HG03575 (cell line): ENCODE measurements around the gene BMPR1B.

ENCODE experiments used
- ATAC-seq: cut with Tn5 transposase; IDR thresholded peaks from one replicate; pipeline ENCODE4 v1.9.1; 2021; ENCODE audit not compliant: unreplicated experiment, insufficient number of reproducible peaks, low FRiP score; ENCODE audit errors: extremely low read depth

Gene BMPR1B

GRCh38 chr4:94758700-94759399, 1.1 kb downstream of the BMPR1B start:
- ATAC-seq, result no peak

DNA sequence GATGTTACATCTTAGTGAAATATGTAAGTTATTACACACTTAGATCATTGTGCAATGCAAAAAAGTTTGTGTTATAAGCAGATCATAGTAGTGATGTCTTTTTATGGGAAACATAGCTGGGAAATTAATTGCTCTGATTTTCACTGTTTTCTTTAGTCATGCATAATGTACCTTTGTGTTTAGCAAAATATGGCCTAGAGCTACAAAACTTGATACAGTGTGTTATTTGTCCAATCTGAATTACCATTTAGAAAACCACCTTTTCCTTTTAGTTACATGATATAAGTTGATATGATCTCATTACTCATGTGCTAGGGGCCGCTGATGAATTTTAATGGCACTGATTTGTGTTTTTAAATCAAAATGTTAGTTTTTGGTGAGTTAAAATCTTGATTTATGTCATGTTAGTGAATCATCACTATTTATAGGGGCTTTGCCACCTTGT, 2.0 kb downstream of the BMPR1B start:
- ATAC-seq, result no peak

GRCh38 chr4:94762326-94762725, 4.6 kb downstream of the BMPR1B start:
- ATAC-seq, result no peak

- ATAC-seq, result no peak
These were observed 5.2 kb downstream of the BMPR1B start for GRCh38 chr4:94763005-94763404.

- no peak for ATAC-seq
These were observed 5.7 kb downstream of the BMPR1B start for GRCh38 chr4:94763500-94763899.

- ATAC-seq, result no peak
These were observed 6.3 kb downstream of the BMPR1B start for GRCh38 chr4:94764069-94764468.

DNA sequence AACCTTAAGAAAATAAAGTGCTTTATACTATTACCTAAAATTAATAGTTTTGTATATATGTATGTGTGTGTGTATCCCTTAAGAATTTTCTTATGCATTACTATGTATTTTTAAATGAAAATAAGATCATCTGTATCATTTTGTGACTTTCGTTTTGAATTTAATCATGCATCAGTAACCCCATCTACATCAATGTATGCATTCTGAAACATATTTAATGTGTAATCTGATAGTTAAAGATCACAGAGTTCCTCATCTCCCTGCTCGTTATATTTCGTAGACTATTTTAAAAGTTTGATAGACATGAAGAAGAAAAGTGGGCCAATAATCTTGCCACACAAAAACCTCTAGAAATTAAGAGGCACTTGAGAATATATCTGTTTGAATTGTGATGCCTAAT, 7.4 kb downstream of the BMPR1B start:
- no peak for ATAC-seq

DNA sequence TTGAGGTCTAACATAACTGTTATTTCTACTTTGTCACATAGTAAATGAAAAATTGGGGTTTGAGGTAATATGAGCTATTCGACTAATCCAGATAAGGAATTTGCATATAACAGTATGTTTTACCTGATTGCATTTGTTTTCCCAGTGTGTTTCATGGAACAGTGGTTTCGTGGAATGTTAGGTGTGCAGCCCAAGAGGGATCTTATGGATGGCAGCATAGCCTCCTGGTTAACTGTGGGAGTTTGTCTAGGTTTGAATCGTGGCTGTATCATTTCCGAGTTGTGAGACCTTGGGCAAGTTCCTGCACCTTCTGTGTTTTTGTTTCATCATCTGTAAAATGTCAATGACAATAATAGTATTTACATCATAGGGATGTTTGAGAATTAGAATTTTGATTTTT, 7.9 kb downstream of the BMPR1B start:
- no peak for ATAC-seq

GRCh38 chr4:94766856-94767255, 9.1 kb downstream of the BMPR1B start:
- ATAC-seq, result no peak

DNA sequence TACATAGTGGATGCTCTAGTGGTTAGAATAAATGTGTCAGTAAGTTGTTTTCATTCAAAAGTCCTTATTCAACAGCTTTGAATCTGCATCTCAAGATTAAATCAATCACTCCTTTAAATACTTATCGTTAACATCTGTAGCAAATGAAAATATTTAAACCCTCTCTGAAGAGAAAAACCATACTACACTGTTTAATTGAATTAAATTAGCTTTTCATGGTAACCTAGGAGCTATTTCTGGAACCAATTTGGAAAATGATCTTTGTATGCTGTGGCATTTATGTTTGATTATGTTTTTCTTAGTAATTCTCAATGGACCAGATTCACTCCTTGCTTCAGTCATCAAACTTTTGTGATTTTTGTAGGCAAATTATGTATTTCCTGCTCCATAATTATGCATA, 9.7 kb downstream of the BMPR1B start:
- no peak for ATAC-seq

- no peak for ATAC-seq
These were observed 25.0 kb downstream of the BMPR1B start for GRCh38 chr4:94782707-94783106.

- no peak for ATAC-seq
These were observed 33.9 kb downstream of the BMPR1B start for GRCh38 chr4:94791701-94792100.

DNA sequence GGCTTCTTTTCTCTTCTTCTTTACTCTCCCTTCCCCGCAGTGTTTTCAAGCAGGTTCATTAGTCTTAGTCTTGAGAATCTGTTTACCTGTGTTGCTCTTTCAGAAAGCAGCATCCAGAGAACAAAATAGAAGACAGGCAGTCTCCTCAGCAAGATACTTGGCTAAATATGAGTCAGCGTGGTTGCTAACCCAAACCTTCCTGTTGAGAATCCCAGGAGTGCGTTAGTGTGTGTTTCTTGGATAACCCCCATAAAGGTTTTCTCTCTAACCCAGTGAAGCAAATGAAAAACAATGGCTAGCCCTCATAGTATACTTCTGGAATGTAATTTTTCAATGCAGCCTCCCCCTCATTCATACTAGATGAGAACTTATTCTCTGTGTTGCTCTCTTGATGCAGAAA, 41.1 kb downstream of the BMPR1B start:
- no peak for ATAC-seq

DNA sequence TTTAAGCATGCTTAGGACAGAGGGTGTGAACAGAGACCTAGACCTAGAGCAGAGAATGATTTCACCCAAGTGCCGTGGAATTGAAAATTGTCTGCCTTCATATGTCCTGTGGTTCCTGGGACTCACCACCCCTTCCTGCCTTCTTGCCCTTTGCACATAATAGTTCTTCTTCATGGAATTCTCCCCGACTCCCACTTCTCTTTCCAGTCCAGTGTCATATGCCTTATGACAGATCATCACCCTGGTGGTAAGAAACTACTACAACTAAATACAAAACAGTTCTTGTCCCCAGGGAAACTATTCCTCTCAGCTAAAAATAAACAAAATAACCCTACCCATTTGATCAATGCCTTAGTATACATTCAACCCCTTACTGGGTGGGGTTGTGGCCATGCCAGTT, 43.3 kb downstream of the BMPR1B start:
- ATAC-seq, result no peak

DNA sequence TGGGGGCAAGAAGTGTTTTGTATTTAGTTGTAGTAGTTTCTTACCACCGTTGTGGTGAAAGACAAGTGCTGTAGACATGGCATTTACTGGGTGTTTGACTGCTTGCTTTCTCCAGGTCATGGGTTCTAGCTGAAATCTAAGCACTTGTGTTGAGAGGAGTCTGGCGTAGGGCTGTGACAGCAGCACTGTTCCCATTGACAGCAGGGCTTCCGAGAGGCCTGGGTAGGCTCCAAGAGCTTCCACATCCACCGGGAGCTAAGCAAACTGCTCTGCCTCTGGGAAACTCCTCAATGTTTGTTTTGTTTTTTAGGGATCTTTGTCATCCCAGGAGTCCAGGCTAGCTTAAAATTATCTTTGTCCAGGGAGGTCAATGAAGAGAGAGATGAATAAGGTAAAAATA, 44.3 kb downstream of the BMPR1B start:
- ATAC-seq, result no peak

- ATAC-seq, result no peak
These were observed 45.4 kb downstream of the BMPR1B start for GRCh38 chr4:94803181-94803580.

GRCh38 chr4:94804650-94805049, 46.9 kb downstream of the BMPR1B start:
- ATAC-seq, result no peak

GRCh38 chr4:94806376-94806775, 48.6 kb downstream of the BMPR1B start:
- ATAC-seq, result no peak

DNA sequence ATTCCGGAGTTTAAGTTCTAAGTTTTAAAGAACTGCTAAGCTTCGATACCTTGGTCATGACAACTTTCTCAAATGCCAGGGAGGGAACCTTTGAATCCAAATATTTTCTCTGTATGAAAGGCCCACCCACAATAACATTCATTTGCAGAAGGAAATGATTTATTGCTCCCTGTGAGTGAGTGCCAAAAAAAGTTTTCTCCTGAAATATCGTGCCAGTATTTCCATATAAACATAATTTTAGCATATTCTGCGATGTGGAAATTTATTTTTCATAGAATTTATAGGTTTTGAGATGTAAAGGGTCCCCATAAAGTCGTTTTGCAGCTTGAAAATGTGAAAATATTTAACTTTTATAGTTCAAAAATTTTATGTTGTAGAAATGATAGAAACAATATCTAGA, 53.9 kb downstream of the BMPR1B start:
- no peak for ATAC-seq

DNA sequence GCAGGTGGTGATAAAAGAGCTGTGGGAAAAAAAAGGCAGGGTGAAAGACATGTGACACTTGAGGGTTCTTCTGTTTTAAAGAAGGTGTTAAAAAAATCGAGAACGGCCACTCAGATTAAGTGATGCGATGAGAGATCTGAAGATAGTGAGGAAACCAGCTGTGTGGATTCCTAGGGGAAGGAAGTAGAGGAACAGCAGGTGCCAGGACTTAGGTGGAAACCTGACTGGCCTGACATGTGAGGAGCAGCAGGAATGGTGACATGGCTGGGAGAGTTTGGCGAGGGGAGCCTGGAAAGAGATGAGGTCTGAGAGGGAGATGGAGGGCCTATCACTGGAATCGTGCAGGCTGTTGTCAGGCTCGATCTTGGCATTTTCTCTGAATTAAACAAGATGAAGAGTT, 55.5 kb downstream of the BMPR1B start:
- ATAC-seq, result no peak

DNA sequence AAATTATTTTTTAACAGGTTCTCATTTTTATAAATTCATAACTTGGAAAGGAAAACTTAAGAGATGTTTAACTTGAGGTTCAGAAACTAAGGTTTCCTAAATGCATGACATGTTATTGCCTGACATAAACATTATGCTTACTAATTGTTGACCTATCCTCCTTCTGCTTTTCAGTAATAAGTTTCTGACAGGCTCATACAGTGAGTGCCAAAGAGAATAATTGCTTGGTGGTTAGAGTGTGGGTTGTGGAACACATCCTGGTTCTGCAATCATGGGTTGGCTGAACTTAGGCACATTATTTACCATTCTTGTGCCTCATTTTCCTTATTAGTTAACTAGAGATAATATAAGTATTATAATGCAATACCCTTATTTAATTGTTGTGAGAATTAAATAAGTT, 56.5 kb downstream of the BMPR1B start:
- ATAC-seq, result no peak
